H1 (cell line): ENCODE results near the gene RIPOR3. TPM values are rescaled to one million over a fixed set of nuclear protein-coding genes. Genes with fewer than 3 reads are reported as not detected.

ENCODE experiments used
- CBX5 ChIP-seq: fragments of 300-800, 300-1000 bp; sonication (generic); IDR thresholded peaks from 2 replicates; pipeline ENCODE4 v1.7.1; 2016; ENCODE audit warnings: antibody characterized with exemption, low read length, low read depth
- RAD21 ChIP-seq, 2 experiments: IDR thresholded peaks in 1 of 2; conservative IDR thresholded peaks in 1 of 2; 2 replicates each; pipeline ENCODE4 v1.6.1; 2011; ENCODE audit warnings: low read depth in 2 of 2, low read length in 2 of 2, improper control_type of control experiment in 1 of 2, inconsistent platforms in 1 of 2, mild to moderate bottlenecking in 1 of 2, moderate library complexity in 1 of 2
- TEAD4 ChIP-seq: IDR thresholded peaks from 2 replicates; pipeline ENCODE4 v1.6.1; 2012; ENCODE audit warnings: low read depth, low read length, inconsistent platforms, mixed read lengths
- polyA plus RNA-seq, 7 experiments: library from polyadenylated mRNA; depleted of rRNA in 3 of 7; stranded (reverse) in 5 of 7; unstranded in 2 of 7; fragments of >200 nt in 5 of 7; fragments of 200-250 nt in 2 of 7; gene quantifications; 1 replicate in 5 of 7; 2 replicates in 1 of 7; 4 replicates in 1 of 7; pipeline versions ENCODE4 v1.2.1 to v1.2.3, GENCODE V29; 2011 to 2013; ENCODE audit warnings: missing spikeins in 2 of 7, mixed read lengths in 2 of 7
- total RNA-seq: library from RNA; stranded (reverse); fragmentation: NEBNext Ultra II Directional; extraction: Animal tissue kit (Norgen Biotek cat#: 25700); gene quantifications from 2 replicates; pipeline ENCODE4 v1.2.1, GENCODE V29; 2021

Gene RIPOR3
- total and polyA plus RNA-seq, 2 of the 8 experiments (the other 6 are each of a cell fraction or from before 2014, with no cell fraction given) = 3.6 to 4.5 TPM

DNA sequence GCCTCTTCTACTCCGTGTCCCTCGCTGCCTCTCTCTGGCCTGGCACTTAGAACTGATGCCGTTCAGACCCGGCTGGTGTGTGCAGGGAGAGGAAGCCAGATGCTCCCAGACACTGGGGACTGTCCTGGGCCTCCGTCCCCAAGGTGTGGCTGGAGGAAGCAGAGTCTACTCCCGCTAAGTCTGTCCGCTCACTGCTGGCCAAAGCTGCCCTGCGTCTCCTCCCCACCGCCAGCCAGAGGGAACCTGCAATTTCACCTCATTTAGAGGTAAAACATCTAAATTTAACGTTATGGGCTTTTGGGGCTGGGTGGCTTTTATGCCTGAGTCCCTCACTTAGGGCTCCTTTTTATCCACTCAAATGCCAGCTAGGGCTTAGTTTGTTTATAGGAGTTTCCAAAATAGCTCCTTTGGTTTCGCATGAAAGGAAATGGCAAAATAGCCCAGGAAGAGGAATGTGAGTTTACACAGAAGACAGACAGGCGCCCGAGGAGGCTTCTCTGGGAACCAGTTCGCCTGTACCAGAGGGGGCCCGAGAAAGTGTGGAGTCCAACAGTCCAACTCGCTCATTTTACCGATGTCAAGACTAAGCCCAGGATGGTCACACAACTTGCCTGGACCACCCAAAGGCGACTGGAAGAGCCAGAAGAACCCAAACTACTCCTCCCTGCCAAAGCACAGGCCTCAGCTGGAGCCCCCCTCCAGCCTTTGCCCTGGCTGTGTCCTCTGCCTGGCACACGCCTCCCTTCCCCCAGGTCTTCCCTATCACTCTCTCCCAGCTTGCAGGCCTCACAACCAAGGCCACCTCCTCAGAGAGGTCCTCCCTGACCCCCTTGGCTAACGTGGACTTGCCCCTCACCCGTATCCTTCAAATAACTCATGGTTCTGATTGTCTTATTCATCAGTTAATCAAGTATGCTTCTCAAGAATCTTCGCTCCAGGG, 54.5 kb downstream of the RIPOR3 start (continued):
- TF ChIP-seq RAD21 (IDR thresholded peaks at IDR 0.05 in 1 of 2, conservative IDR thresholded peaks at IDR 0.05 in 1 of 2; ENCODE audit: low read depth in 2 of 2, low read length in 2 of 2) (no peak), TEAD4 (no peak), CBX5 (no peak)
